ENCODE measurements around the gene RGS17. TPM values are rescaled to one million over a fixed set of nuclear protein-coding genes. Genes with fewer than 3 reads are reported as not detected.

RGS17 gene
- total RNA-seq, 1 experiment from 2014 or later, result 0.70 TPM

DNA sequence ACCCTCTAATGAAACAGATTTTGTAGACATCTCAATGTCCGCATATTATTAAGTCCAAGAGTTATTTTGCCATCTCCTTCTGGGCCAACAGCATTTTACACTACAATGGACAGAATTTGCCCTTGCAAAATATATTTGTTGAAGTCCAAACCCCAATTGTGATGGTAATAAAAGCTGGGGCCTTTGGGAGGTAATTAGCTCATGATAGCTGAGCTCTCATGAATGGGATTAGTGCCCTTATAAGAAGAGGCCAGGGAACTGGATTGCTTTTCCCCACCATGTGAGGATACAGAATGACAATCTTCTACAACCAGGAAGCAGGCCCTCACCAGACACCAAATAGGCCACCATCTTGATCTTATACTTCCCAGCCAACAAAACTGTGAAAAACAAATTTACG, 83.7 kb downstream of the RGS17 start:
- no peaks in the 10 kb centered on the region for H3K9me3 ChIP-seq (ENCODE audit: insufficient read depth, low read depth)
- H3K4me2 ChIP-seq, result no peak overlapping the region
- TF ChIP-seq, protein P1, sequence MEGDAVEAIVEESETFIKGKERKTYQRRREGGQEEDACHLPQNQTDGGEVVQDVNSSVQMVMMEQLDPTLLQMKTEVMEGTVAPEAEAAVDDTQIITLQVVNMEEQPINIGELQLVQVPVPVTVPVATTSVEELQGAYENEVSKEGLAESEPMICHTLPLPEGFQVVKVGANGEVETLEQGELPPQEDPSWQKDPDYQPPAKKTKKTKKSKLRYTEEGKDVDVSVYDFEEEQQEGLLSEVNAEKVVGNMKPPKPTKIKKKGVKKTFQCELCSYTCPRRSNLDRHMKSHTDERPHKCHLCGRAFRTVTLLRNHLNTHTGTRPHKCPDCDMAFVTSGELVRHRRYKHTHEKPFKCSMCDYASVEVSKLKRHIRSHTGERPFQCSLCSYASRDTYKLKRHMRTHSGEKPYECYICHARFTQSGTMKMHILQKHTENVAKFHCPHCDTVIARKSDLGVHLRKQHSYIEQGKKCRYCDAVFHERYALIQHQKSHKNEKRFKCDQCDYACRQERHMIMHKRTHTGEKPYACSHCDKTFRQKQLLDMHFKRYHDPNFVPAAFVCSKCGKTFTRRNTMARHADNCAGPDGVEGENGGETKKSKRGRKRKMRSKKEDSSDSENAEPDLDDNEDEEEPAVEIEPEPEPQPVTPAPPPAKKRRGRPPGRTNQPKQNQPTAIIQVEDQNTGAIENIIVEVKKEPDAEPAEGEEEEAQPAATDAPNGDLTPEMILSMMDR (conservative IDR thresholded peaks at IDR 0.05), result no peak
- TF ChIP-seq EZH2 (IDR thresholded peaks at IDR 0.05; ENCODE audit: low read depth), result no peak
- peaks cover 8% of the 10 kb centered on the region for H3K4me1 ChIP-seq (replicated peaks; ENCODE audit: insufficient read depth)
- intact Hi-C loops (cut with micrococcal nuclease; ENCODE audit: unreplicated experiment), result no loop called here
- no peak overlapping the region for H3K27ac ChIP-seq
- no peaks in the 10 kb centered on the region for H4K20me1 ChIP-seq (ENCODE audit: insufficient read depth)
- H3K27me3 ChIP-seq (ENCODE audit: insufficient read depth, low read depth), result no peaks in the 10 kb centered on the region
- no peak overlapping the region for H3K4me3 ChIP-seq
- no peaks in the 10 kb centered on the region for H3F3A ChIP-seq (ENCODE audit: insufficient read depth, low read depth)
- no peak overlapping the region for H2AFZ ChIP-seq
- no TSS peak for BruUV-seq (replicated peaks)
- ChIA-PET POLR2A (ENCODE audit: unreplicated experiment) (no interaction called here), CTCF (no interaction called here)
- no peaks in the 10 kb centered on the region; the same call in 1 of the 2 replicates for H3K9me2 ChIP-seq (ENCODE audit: insufficient read depth)
- DNase-seq, result no peak
- no peaks in the 10 kb centered on the region for H3K79me2 ChIP-seq (ENCODE audit: low read depth)
- H3K36me3 ChIP-seq (ENCODE audit: low read depth), result no peaks in the 10 kb centered on the region

- H3K27ac ChIP-seq, result no peak overlapping the region
- no peaks in the 10 kb centered on the region for H4K20me1 ChIP-seq (ENCODE audit: insufficient read depth)
- no peaks in the 10 kb centered on the region for H3F3A ChIP-seq (ENCODE audit: insufficient read depth, low read depth)
- H3K4me1 ChIP-seq (replicated peaks; ENCODE audit: insufficient read depth), result peaks cover 8% of the 10 kb centered on the region
- intact Hi-C loops (cut with micrococcal nuclease; ENCODE audit: unreplicated experiment), result no loop called here
- POLR2A ChIA-PET (ENCODE audit: unreplicated experiment), result no interaction called here
- no peak overlapping the region for H3K4me2 ChIP-seq
- H3K79me2 ChIP-seq (ENCODE audit: low read depth), result no peaks in the 10 kb centered on the region
- DNase-seq, result no peak
- H2AFZ ChIP-seq, result no peak overlapping the region
- CTCF ChIA-PET, result no interaction called here
- no peak for TF ChIP-seq EZH2 (IDR thresholded peaks at IDR 0.05; ENCODE audit: low read depth)
- TF ChIP-seq, protein P1 (conservative IDR thresholded peaks at IDR 0.05), result no peak
- no peaks in the 10 kb centered on the region for H3K27me3 ChIP-seq (ENCODE audit: insufficient read depth, low read depth)
- no peaks in the 10 kb centered on the region; the same call in 1 of the 2 replicates for H3K9me2 ChIP-seq (ENCODE audit: insufficient read depth)
- H3K36me3 ChIP-seq (ENCODE audit: low read depth), result no peaks in the 10 kb centered on the region
- no peak overlapping the region for H3K4me3 ChIP-seq
- no peaks in the 10 kb centered on the region for H3K9me3 ChIP-seq (ENCODE audit: insufficient read depth, low read depth)
- BruUV-seq (replicated peaks), result no TSS peak
Measured at GRCh38 chr6:153045271-153045670, 85.8 kb downstream of the RGS17 start.

- peaks cover 8% of the 10 kb centered on the region for H3K4me1 ChIP-seq (replicated peaks; ENCODE audit: insufficient read depth)
- H3F3A ChIP-seq (ENCODE audit: insufficient read depth, low read depth), result no peaks in the 10 kb centered on the region
- H4K20me1 ChIP-seq (ENCODE audit: insufficient read depth), result no peaks in the 10 kb centered on the region
- no TSS peak for BruUV-seq (replicated peaks)
- no peaks in the 10 kb centered on the region for H3K27me3 ChIP-seq (ENCODE audit: insufficient read depth, low read depth)
- no peak for TF ChIP-seq EZH2 (IDR thresholded peaks at IDR 0.05; ENCODE audit: low read depth)
- TF ChIP-seq, protein P1 (conservative IDR thresholded peaks at IDR 0.05), result no peak
- H3K9me3 ChIP-seq (ENCODE audit: insufficient read depth, low read depth), result no peaks in the 10 kb centered on the region
- H3K4me3 ChIP-seq, result no peak overlapping the region
- H3K79me2 ChIP-seq (ENCODE audit: low read depth), result no peaks in the 10 kb centered on the region
- no peak overlapping the region for H3K27ac ChIP-seq
- intact Hi-C loops (cut with micrococcal nuclease; ENCODE audit: unreplicated experiment), result no loop called here
- ChIA-PET POLR2A (ENCODE audit: unreplicated experiment) (no interaction called here), CTCF (no interaction called here)
- peak in 1 of 2 experiments; percentile 54 for DNase-seq
- H3K36me3 ChIP-seq (ENCODE audit: low read depth), result no peaks in the 10 kb centered on the region
- H2AFZ ChIP-seq, result no peak overlapping the region
- no peaks in the 10 kb centered on the region; the same call in 1 of the 2 replicates for H3K9me2 ChIP-seq (ENCODE audit: insufficient read depth)
- no peak overlapping the region for H3K4me2 ChIP-seq
Measured at GRCh38 chr6:153044295-153044694, 86.8 kb downstream of the RGS17 start.
